LNCAP (cell line): ENCODE measurements around the gene FGF2.

Experiments used
- CTCF ChIP-seq: fragments of 450-650 bp; IDR thresholded peaks from 2 replicates; pipeline ENCODE4 v1.5.1; 2017; ENCODE audit warnings: mild to moderate bottlenecking

The FGF2 gene

GRCh38 chr4:122875949-122876348, 49.3 kb downstream of the FGF2 start:
- TF ChIP-seq CTCF, result no peak

- TF ChIP-seq CTCF, result no peak
Observed at GRCh38 chr4:122876456-122876855, 49.8 kb downstream of the FGF2 start.

GRCh38 chr4:122879001-122879400, 52.4 kb downstream of the FGF2 start:
- TF ChIP-seq CTCF, result no peak

- no peak for TF ChIP-seq CTCF
Observed at GRCh38 chr4:122882857-122883735, 56.5 kb downstream of the FGF2 start.

GRCh38 chr4:122884499-122884898, 57.9 kb downstream of the FGF2 start:
- TF ChIP-seq CTCF, result no peak

GRCh38 chr4:122889726-122890125, 63.1 kb downstream of the FGF2 start:
- TF ChIP-seq CTCF, result no peak

- TF ChIP-seq CTCF, result no peak
Observed at GRCh38 chr4:122890147-122890795, 63.6 kb downstream of the FGF2 start.
